ENCODE results near the gene STAG1. TPM values are rescaled to one million over a fixed set of nuclear protein-coding genes. Genes with fewer than 3 reads are reported as not detected.

STAG1 gene
- total and polyA plus RNA-seq, 4 donors = 4.6 to 28.0 (median 16.6) TPM

- DNase-seq (ENCODE audit: low spot score) = no peak
- Histone ChIP-seq H3K4me3 (ENCODE audit: low read depth in 1 of 3, low read length in 3 of 3) (no peak overlapping the region), H3K27ac (ENCODE audit: low read depth in 1 of 2, low read length in 2 of 2) (no peak overlapping the region), H3K27me3 (ENCODE audit: control insufficient read depth in 4 of 4, insufficient read depth in 4 of 4, low read length in 3 of 4) (no peaks in the 10 kb centered on the region), H3K4me1 (ENCODE audit: control insufficient read depth in 4 of 4, insufficient read depth in 4 of 4, low read length in 3 of 4) (peaks cover 0 to 3% (median 0%) of the 10 kb centered on the region in 4 donors), H3K9me3 (ENCODE audit: control insufficient read depth in 4 of 4, low read length in 3 of 4) (no peaks in the 10 kb centered on the region), H3K36me3 (ENCODE audit: control insufficient read depth in 4 of 4, insufficient read depth in 3 of 4, low read depth in 1 of 4, low read length in 3 of 4) (no peaks in the 10 kb centered on the region), H3K9ac (ENCODE audit: low read depth in 1 of 2, low read length in 2 of 2) (no peak overlapping the region)
- no peak for TF ChIP-seq SP1 (IDR thresholded peaks at IDR 0.05)
- TF ChIP-seq YY1 (IDR thresholded peaks at IDR 0.05) = no peak
- TF ChIP-seq FOXA2 (IDR thresholded peaks at IDR 0.05) = no peak
- no peak for TF ChIP-seq FOXA1 (IDR thresholded peaks at IDR 0.05)
- TF ChIP-seq REST (IDR thresholded peaks at IDR 0.05) = no peak
- no peak for TF ChIP-seq ATF3 (IDR thresholded peaks at IDR 0.05)
- TF ChIP-seq RAD21 (IDR thresholded peaks at IDR 0.05) = no peak
- TF ChIP-seq GABPA (IDR thresholded peaks at IDR 0.05 in 1 of 2, conservative IDR thresholded peaks at IDR 0.05 in 1 of 2) = no peak
- no peak for TF ChIP-seq CTCF (IDR thresholded peaks at IDR 0.05; ENCODE audit: low read depth, low read length, missing input control)
- TF ChIP-seq JUND (IDR thresholded peaks at IDR 0.05) = no peak
- TF ChIP-seq RXRA (IDR thresholded peaks at IDR 0.05) = no peak
- TF ChIP-seq MAX (IDR thresholded peaks at IDR 0.05) = no peak
- TF ChIP-seq EGR1 (IDR thresholded peaks at IDR 0.05; ENCODE audit: low read depth in 2 of 2) = no peak
- TF ChIP-seq HNF4G (IDR thresholded peaks at IDR 0.05) = no peak
- TF ChIP-seq NR2F2 (IDR thresholded peaks at IDR 0.05) = no peak
- TF ChIP-seq ZBTB33 (IDR thresholded peaks at IDR 0.05) = no peak
- no peak for TF ChIP-seq HNF4A (conservative IDR thresholded peaks at IDR 0.05)
- TF ChIP-seq TAF1 (conservative IDR thresholded peaks at IDR 0.05) = no peak
- WGBS = 100% methylated on average over 1 of the region's 1 CpG
These were observed 79.7 kb downstream of the STAG1 start for GRCh38 chr3:136672457-136672856.
